ENCODE data around the gene NT5DC2. TPM values are rescaled to one million over a fixed set of nuclear protein-coding genes. Genes with fewer than 3 reads are reported as not detected.

Gene NT5DC2
- polyA plus RNA-seq, 3 donors = 0.66 to 28.4 (median 0.67) TPM

- Histone ChIP-seq H3K4me2 (replicated peaks; ENCODE audit: extremely low read depth, low read length, poor library complexity, severe bottlenecking) (no peak overlapping the region), H3K27ac (ENCODE audit: low read depth in 1 of 2, low read length in 2 of 2) (no peak overlapping the region), H2AFZ (ENCODE audit: insufficient read depth, low read depth, low read length, poor library complexity, severe bottlenecking) (no peak overlapping the region), H4K20me1 (ENCODE audit: insufficient read depth, low read length) (no peaks in the 10 kb centered on the region), H3K4me1 (ENCODE audit: control insufficient read depth in 1 of 2, insufficient read depth in 2 of 2, low read length in 2 of 2) (peaks cover 75 to 78% of the 10 kb centered on the region in 2 donors), H3K79me2 (ENCODE audit: insufficient read depth, low read length) (peaks cover 27% of the 10 kb centered on the region), H3K36me3 (replicated peaks in 1 of 2; ENCODE audit: control insufficient read depth in 1 of 2, insufficient read depth in 2 of 2, low read length in 2 of 2) (peaks cover 38 to 54% of the 10 kb centered on the region in 2 donors), H3K27me3 (ENCODE audit: control insufficient read depth in 2 of 2, insufficient read depth in 2 of 2, low read length in 2 of 2) (no peaks in the 10 kb centered on the region), H3K9ac (ENCODE audit: insufficient read depth, low read length, poor library complexity, severe bottlenecking) (no peak overlapping the region), H3K9me3 (replicated peaks in 1 of 2; ENCODE audit: control insufficient read depth in 1 of 2, insufficient read depth in 1 of 2, low read length in 2 of 2) (no peaks in the 10 kb centered on the region), H3K4me3 (replicated peaks in 1 of 3; ENCODE audit: low read depth in 2 of 3, low read length in 3 of 3) (no peak overlapping the region)
- Mint-ChIP-seq H3K9me3 (peaks cover 0 to 3% (median 0%) of the 10 kb centered on the region in 7 donors), H3K4me3 (no peak overlapping the region), H3K27me3 (ENCODE audit: low read depth in 3 of 3) (peaks cover 0 to 3% (median 0%) of the 10 kb centered on the region in 3 donors), H3K36me3 (peaks cover 50 to 63% of the 10 kb centered on the region in 2 donors), H3K4me1 (peaks cover 69% of the 10 kb centered on the region), H3K27ac (peak overlapping the region in 1 of 7 donors; percentile 59)
- no peak for DNase-seq
- WGBS (ENCODE audit: insufficient coverage) = over 99% methylated on average over 21 of the region's 21 CpGs
- intact Hi-C loops (cut with micrococcal nuclease) = no loop called here
- TF ChIP-seq CTCF (IDR thresholded peaks at IDR 0.05) = no peak
These were observed 41.6 kb downstream of the NT5DC2 start for GRCh38 chr3:52492059-52492458.

- intact Hi-C loops (cut with micrococcal nuclease) = no loop called here
- H3K27me3 Mint-ChIP-seq (ENCODE audit: low read depth in 3 of 3) = peaks cover 0 to 3% (median 0%) of the 10 kb centered on the region in 3 donors
- H3K27me3 ChIP-seq (ENCODE audit: control insufficient read depth in 2 of 2, insufficient read depth in 2 of 2, low read length in 2 of 2) = no peaks in the 10 kb centered on the region
- peaks cover 0 to 3% (median 0%) of the 10 kb centered on the region in 7 donors for H3K9me3 Mint-ChIP-seq
- H3K4me1 ChIP-seq (ENCODE audit: control insufficient read depth in 1 of 2, insufficient read depth in 2 of 2, low read length in 2 of 2) = peaks cover 65 to 68% of the 10 kb centered on the region in 2 donors
- peak overlapping the region; percentile 55 for H3K9ac ChIP-seq (ENCODE audit: insufficient read depth, low read length, poor library complexity, severe bottlenecking)
- peak overlapping the region in 1 of 3 experiments; percentile 53 for H3K4me3 ChIP-seq (replicated peaks in 1 of 3; ENCODE audit: low read depth in 2 of 3, low read length in 3 of 3)
- no peak for TF ChIP-seq CTCF (IDR thresholded peaks at IDR 0.05)
- peaks cover 60% of the 10 kb centered on the region for H3K4me1 Mint-ChIP-seq
- H3K36me3 Mint-ChIP-seq = peaks cover 56 to 69% of the 10 kb centered on the region in 2 donors
- H3K79me2 ChIP-seq (ENCODE audit: insufficient read depth, low read length) = peaks cover 17% of the 10 kb centered on the region
- H3K4me2 ChIP-seq (replicated peaks; ENCODE audit: extremely low read depth, low read length, poor library complexity, severe bottlenecking) = peak overlapping the region; percentile 58
- peaks cover 45 to 64% of the 10 kb centered on the region in 2 donors for H3K36me3 ChIP-seq (replicated peaks in 1 of 2; ENCODE audit: control insufficient read depth in 1 of 2, insufficient read depth in 2 of 2, low read length in 2 of 2)
- DNase-seq = peak; percentile 63 to 78 (median 77)
- H3K4me3 Mint-ChIP-seq = peak overlapping the region; percentile 47 to 59
- H2AFZ ChIP-seq (ENCODE audit: insufficient read depth, low read depth, low read length, poor library complexity, severe bottlenecking) = peak overlapping the region; percentile 63
- H3K27ac Mint-ChIP-seq = peak overlapping the region; percentile 65 to 88 (median 83)
- WGBS (ENCODE audit: insufficient coverage) = 29% methylated on average over 21 of the region's 23 CpGs
- peak overlapping the region; percentile 61 to 82 for H3K27ac ChIP-seq (ENCODE audit: low read depth in 1 of 2, low read length in 2 of 2)
- no peaks in the 10 kb centered on the region for H4K20me1 ChIP-seq (ENCODE audit: insufficient read depth, low read length)
- no peaks in the 10 kb centered on the region for H3K9me3 ChIP-seq (replicated peaks in 1 of 2; ENCODE audit: control insufficient read depth in 1 of 2, insufficient read depth in 1 of 2, low read length in 2 of 2)
These were observed 42.6 kb downstream of the NT5DC2 start for GRCh38 chr3:52490939-52491526.
